NCI-H1048 (cell line): ENCODE measurements around the gene XBP1.
"Not testable (repeated sequence)": the region's sequence is repeated elsewhere in the genome, so short reads cannot be mapped to it uniquely, and the experiment has no call there.

Experiments
- DNase-seq: peaks from one replicate; lab custom pipeline; 2025; lab: John Stamatoyannopoulos, UW

Gene XBP1

GRCh38 chr22:28800308-28801041 is at the start of gene XBP1:
XBP1 (minus strand) TSS chr22:28800569.
- peak; percentile 76 for DNase-seq

DNA sequence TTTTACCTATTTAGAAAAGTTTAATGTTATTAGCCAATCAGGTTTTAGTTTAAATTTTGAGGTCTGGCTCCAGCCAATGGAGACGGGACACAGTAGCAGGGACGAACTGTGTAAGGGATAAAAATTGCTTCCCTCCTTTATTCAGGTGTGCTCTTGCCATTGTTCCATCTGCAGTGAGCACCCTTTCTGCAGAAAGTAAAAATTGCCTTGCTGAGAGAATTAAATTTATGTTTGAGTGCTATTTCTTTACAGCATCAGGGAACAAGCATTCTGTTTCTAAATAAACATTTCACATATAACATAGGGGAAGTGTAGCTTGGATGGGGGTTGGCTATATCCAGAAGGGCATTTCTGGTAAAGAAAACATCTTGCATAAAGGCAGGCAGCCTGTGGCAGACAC is 46.6 kb upstream of the XBP1 start:
- no peak for DNase-seq

DNA sequence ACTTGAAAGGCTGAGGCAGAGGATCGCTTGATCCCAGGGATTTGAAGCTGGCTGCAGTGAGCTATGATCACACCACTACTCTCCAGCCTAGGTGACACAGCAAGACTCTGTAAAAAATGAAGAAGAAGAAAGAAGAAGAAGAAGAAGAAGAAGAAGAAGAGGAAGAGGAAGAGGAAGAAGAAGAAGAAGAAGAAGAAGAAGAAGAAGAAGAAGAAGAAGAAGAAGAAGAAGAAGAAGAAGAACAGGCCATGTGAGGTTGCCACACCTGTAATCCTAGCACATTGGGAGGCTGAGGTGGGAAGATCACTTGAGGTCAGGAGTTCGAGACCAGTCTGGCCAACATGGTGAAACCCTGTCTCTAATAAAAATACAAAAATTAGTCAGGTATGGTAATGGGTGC is 43.9 kb upstream of the XBP1 start:
- DNase-seq = not testable (repeated sequence)

DNA sequence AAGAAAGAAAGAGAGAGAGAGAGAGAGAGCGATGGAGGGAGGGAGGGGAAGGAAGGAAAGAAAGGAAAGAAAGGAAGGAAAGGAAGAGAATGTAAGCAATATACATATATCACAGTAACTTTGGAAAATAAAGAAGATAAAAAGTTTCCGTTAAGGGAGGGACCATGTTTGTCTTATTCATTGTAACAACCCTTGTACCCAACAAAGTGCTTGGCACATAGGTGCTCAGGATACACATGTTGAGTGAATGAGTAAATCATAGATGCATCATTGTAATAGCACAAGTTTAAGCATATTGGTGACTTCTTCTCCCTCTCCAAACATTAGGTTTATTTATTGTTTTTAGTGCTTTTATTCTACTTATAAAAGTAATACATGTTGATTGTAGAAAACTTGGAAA is 43.3 kb upstream of the XBP1 start:
- no peak for DNase-seq

- DNase-seq = no peak
Measured at GRCh38 chr22:28841111-28841510, 40.7 kb upstream of the XBP1 start.

DNA sequence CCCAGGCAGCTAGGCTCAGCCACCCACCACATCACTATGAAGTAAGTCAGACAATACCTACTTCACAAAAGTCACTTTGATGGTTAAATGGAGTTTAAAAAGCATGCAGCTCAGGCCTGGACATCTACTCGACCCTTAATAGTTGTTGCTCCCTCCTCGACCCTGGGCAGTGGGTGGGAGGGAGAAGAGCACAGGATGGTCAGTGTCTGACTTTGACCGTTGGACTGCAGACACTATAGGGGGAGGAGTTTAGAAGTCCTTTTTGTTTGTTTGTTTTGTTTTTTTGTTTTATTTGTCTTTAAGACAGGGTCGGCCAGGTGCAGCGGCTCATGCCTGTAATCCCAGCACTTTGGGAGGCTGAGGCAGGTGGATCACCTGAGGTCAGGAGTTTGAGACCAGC is 38.6 kb upstream of the XBP1 start:
- DNase-seq = no peak

DNA sequence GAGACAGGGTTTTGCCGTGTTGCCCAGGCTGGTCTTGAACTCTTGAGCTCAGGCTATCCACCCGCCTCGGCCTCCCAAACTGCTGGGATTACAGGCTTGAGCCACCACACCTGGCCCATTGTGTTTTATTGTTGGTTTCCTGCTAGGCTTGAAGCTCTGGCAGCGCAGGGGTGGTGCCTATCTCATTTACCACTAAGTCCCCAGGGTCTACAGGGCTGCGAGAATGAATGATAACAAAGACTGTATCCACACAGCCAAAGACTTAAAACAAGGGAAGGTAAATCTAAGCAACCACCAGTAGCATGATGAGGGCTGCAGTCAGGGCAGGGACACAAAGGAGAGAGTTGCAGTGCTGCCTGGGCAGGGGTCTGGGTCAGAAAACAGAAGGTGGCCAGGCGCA is 37.3 kb upstream of the XBP1 start:
- DNase-seq = no peak

DNA sequence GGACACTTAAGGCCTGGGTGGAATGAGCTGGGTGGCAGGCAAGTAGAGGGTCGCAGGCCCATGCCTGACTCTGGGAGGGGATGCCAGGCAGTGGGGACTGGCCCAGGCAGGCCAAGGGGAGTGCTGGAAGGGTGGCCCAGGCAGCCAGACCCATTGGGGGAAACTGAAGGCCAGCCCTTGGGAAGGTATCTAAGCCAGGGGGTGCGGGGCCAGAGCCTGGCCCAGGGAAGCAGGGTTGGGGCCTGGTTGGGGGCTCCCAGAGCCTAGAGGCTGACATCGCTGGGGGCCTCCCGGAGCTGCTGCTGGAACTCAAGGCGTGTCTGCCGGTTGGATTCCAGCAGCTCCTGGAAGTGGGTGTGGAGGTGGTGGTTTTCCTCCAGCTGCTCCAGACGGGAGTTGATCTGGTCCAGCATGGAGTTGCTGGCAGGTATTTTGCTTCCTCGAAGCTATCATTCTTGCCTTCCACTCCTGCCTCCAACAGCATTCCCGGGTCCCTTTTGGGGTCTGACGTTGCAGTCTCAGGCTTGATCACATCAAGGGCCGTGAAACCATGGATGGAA is 35.3 kb upstream of the XBP1 start:
- DNase-seq = no peak

DNA sequence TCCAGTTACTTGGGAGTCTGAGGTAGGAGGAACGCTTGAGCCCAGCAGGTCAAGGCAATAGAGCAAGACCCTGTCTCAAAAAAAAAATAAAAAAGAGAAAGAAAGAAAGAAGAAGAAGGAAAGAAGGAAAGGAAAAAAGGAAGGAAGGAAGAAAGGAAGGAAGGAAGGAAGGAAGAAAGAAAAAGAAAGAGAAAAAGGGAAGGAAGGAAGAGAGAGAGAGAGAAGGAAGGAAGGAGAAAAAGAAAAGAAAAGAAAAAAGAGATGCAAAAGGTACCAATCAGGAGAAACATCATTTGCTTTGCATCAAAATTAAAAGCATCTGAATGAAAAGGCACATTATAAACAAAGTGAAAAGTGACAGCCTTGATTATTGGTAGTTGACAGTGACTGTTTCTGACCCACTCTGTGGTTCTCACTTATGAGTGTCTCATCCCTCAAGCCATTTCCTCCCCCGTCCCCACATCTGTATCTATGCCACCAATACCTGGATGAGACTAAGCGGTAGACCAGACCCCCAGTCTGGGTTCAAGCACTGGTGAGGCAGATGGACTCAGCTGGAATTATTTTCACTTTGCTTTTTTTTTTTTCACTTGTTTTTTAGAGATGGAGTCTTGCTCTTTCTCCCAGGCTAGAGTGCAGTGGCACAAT is 33.0 kb upstream of the XBP1 start:
- DNase-seq = no peak

DNA sequence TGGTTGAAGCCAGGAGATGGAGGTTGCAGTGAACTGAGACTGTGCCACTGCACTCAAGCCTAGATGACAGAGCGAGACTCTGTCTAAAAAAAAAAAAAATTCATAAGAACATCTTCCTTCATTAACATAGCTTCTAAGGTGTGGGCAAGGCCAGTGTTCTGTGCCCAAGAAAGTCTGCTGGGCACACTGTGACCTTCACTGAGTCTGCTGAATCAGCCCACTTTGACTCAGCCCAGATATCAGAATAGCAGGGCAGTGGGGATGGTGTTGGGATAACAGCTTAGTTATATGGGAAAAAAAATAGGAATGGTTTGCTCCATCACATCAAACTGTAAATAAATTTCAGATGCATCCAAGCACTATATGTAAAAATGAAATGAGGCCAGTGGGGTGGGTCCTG is 32.4 kb upstream of the XBP1 start:
- DNase-seq = no peak

DNA sequence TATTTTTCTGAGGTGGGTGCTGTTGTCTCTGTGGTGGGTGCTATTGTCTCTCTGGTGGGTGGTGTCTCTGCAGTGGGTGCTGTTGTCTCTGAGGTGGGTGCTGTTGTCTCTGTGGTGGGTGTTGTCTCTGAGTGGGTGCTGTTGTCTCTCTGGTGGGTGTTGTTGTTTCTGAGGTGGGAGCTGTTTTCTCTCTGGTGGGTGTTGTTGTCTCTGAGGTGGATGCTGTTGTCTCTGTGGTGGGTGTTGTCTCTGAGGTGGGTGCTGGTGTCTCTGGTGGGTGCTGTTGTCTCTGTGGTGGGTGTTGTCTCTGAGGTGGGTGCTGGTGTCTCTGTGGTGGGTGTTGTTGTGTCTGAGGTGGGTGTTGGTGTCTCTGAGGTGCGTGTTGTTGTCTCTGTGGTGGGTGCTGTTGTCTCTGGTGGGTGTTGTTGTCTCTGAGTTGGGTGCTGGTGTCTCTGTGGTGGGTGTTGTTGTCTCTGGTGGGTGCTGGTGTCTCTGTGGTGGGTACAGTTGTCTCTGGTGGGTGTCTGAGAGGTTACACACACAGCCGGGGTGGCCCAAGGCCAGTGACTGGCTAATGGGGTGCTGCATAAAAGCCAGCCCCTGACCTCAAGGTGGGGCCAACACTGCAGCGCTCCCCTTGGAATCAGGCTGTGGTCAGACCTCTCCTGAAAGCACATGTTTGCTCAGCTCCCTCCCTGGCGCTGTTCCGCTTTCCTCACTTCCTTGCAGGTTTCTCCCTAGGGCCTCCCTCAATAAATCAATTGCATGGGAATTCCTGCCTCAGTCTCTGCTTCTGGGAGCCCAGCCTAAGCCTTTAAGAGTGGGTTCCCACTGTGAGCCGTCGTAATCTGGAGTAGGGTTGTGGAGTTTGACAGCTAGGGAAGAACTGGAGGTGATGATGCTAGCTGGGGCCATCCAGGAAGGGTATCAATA is 31.0 kb upstream of the XBP1 start:
- no peak for DNase-seq

GRCh38 chr22:28830441-28830840 is 30.1 kb upstream of the XBP1 start:
- no peak for DNase-seq

- DNase-seq = peak; percentile 23
Measured at GRCh38 chr22:28829358-28830181, 29.2 kb upstream of the XBP1 start.

GRCh38 chr22:28826921-28827320 is 26.6 kb upstream of the XBP1 start:
- DNase-seq = no peak

- not testable (repeated sequence) for DNase-seq
Measured at GRCh38 chr22:28826430-28826829, 26.1 kb upstream of the XBP1 start.

DNA sequence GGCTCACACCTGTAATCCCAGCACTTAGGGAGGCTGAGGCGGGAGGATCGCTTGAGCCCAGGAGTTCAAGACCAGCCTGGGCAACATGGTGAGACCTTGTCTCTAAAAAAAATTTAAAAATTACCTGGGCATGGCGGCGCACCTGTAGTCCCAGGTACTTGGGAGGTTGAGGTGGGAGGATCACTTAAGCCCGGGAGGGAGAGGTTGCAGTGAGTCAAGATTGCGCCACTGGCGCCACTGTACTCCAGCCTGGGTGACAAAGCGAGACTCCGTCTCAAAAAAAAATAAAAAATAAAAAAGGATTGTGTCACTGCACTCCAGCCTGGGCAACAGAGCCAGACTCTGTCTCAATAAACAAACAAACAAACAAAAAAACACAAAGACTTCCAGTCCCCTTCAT is 24.1 kb upstream of the XBP1 start:
- not testable (repeated sequence) for DNase-seq

DNA sequence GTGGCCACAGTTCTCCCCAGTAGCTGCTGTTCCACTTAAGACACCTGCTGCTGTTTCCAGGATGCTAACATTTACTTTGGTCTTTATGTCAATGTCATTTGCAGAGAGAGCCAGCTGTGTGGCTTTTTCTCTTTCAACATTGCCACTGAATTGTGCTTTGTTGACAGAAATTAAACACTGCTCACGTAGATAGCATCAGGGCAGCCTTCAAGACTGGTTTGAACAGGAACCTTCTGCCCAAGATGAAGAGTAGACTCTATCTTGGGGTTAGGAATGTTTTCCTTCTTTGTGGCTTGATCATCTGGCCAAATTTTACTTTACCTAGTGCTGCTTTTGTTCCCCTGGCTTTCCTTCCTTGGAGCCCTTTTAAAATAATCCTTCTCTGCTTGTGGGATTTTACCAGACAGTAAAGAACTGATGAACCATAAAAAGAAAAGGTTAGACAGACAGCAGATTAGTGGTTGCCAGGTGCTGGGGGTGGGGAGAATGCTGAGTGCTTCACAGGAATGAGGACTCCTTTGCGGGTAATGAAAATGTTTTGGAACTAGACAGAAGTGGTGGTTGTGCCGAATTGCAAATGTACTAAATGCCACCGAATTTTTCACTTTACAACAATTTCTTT is 22.7 kb upstream of the XBP1 start:
- DNase-seq = no peak

DNA sequence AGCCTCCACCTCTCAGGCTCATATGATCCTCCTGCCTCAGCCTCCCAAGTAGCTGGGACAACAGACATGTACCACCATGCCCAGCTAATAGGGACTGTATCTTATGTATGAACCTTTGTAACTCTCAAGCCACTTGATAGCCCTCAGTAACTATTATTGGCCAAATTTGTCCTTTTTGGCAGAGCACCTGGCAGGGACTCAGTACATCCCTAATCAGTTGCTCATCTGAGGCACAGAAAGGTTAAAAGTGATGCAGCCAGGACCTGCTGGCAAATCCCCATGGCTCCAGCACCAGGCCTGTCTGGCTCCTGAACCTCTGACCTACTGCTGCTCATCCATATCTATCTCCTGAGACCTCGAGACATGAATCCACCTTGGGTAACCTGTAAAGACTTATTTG is 21.1 kb upstream of the XBP1 start:
- DNase-seq = no peak

DNA sequence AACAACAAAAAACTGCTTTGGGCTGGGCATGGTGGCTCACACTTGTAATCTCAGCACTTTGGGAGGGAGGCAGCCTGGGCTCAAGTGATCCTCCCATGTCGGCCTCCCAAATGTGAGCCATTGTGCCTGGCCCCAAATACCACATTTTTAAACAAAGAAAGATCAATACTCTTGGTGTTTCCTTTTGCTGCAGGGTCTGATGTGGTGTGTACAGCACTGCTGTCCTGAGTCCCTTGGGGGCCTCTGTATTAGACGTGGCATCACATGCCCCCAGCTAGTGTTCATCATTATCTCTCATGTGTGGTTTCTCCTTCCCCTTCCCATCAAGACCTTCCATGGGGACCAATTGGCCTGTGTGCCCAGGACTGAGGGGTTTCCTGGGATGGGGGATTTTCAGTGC is 20.5 kb upstream of the XBP1 start:
- no peak for DNase-seq

GRCh38 chr22:28819253-28820096 is 19.1 kb upstream of the XBP1 start:
- no peak for DNase-seq
